Rectal smooth muscle tissue (tissue), 1 donor: Measurements from ENCODE around the gene FRMD6.
A peak's percentile ranks its signal among the peaks of the same experiment; 100 is the strongest.

Source experiments
- H3K27ac ChIP-seq: one replicate; pipeline ENCODE4 v1.7.0; 2013; ENCODE audit warnings: low read depth, low read length, inconsistent platforms
- H3K27me3 ChIP-seq: one replicate; pipeline ENCODE4 v1.7.0; 2013; ENCODE audit warnings: low read length; ENCODE audit not compliant: control insufficient read depth, insufficient read depth
- H3K36me3 ChIP-seq: one replicate; pipeline ENCODE4 v1.7.0; 2013; ENCODE audit warnings: low read length; ENCODE audit not compliant: control insufficient read depth, insufficient read depth
- H3K4me1 ChIP-seq: one replicate; pipeline ENCODE4 v1.7.0; 2013; ENCODE audit warnings: low read length; ENCODE audit not compliant: control insufficient read depth, insufficient read depth
- H3K4me3 ChIP-seq: one replicate; pipeline ENCODE4 v1.7.0; 2013; ENCODE audit warnings: low read length
- H3K9ac ChIP-seq: one replicate; pipeline ENCODE4 v1.7.0; 2013; ENCODE audit warnings: low read length

The FRMD6 gene

GRCh38 chr14:51651388-51652167, at the start of gene FRMD6:
Gene FRMD6, plus strand, starts transcription at chr14:51651910. Its CDS starts 37,927 bp downstream, at chr14:51689837.
- H3K9ac ChIP-seq = peak within 1 kb of the TSS; percentile 96

GRCh38 chr14:51602310-51602709, 49.4 kb upstream of the FRMD6 start:
- Histone ChIP-seq H3K36me3 (no peaks in the 10 kb centered on the region), H3K9ac (no peak overlapping the region), H3K4me3 (no peak overlapping the region), H3K4me1 (peaks cover 5% of the 10 kb centered on the region), H3K27ac (no peak overlapping the region), H3K27me3 (no peaks in the 10 kb centered on the region)

More at GRCh38 chr14:51651388-51652167, at the start of gene FRMD6:
- peak within 1 kb of the TSS; percentile 99 for H3K27ac ChIP-seq
- no peaks in the 10 kb centered on the region for H3K36me3 ChIP-seq
- no peaks in the 10 kb centered on the region for H3K27me3 ChIP-seq
- H3K4me1 ChIP-seq = peaks cover 7% of the 10 kb centered on the region
- H3K4me3 ChIP-seq = peak within 1 kb of the TSS; percentile 97

- Histone ChIP-seq H3K4me1 (peaks cover 3% of the 10 kb centered on the region), H3K36me3 (no peaks in the 10 kb centered on the region), H3K4me3 (no peak overlapping the region), H3K27ac (no peak overlapping the region), H3K27me3 (no peaks in the 10 kb centered on the region), H3K9ac (no peak overlapping the region)
These were observed 48.2 kb upstream of the FRMD6 start for GRCh38 chr14:51603495-51603894.

- Histone ChIP-seq H3K4me1 (peaks cover 3% of the 10 kb centered on the region), H3K4me3 (no peak overlapping the region), H3K27me3 (no peaks in the 10 kb centered on the region), H3K9ac (no peak overlapping the region), H3K27ac (no peak overlapping the region), H3K36me3 (no peaks in the 10 kb centered on the region)
These were observed 47.6 kb upstream of the FRMD6 start for GRCh38 chr14:51604073-51604472.

GRCh38 chr14:51605575-51605974, 46.1 kb upstream of the FRMD6 start:
- H3K4me1 ChIP-seq = peaks cover 3% of the 10 kb centered on the region
- no peaks in the 10 kb centered on the region for H3K36me3 ChIP-seq

GRCh38 chr14:51607711-51608110, 44.0 kb upstream of the FRMD6 start:
- Histone ChIP-seq H3K4me1 (no peaks in the 10 kb centered on the region), H3K9ac (no peak overlapping the region), H3K4me3 (no peak overlapping the region), H3K27ac (no peak overlapping the region), H3K27me3 (no peaks in the 10 kb centered on the region), H3K36me3 (no peaks in the 10 kb centered on the region)

More at GRCh38 chr14:51605575-51605974, 46.1 kb upstream of the FRMD6 start:
- Histone ChIP-seq H3K27ac (no peak overlapping the region), H3K9ac (no peak overlapping the region), H3K27me3 (no peaks in the 10 kb centered on the region), H3K4me3 (no peak overlapping the region)

- Histone ChIP-seq H3K9ac (no peak overlapping the region), H3K4me3 (no peak overlapping the region), H3K27me3 (no peaks in the 10 kb centered on the region), H3K27ac (no peak overlapping the region), H3K4me1 (no peaks in the 10 kb centered on the region), H3K36me3 (no peaks in the 10 kb centered on the region)
These were observed 42.3 kb upstream of the FRMD6 start for GRCh38 chr14:51609251-51609954.

GRCh38 chr14:51609955-51610283, 41.8 kb upstream of the FRMD6 start:
- H3K4me3 ChIP-seq = no peak overlapping the region
- H3K27ac ChIP-seq = no peak overlapping the region
- H3K27me3 ChIP-seq = no peaks in the 10 kb centered on the region
- H3K4me1 ChIP-seq = no peaks in the 10 kb centered on the region
- no peak overlapping the region for H3K9ac ChIP-seq
- H3K36me3 ChIP-seq = no peaks in the 10 kb centered on the region

GRCh38 chr14:51610771-51611170, 40.9 kb upstream of the FRMD6 start:
- Histone ChIP-seq H3K4me1 (no peaks in the 10 kb centered on the region), H3K4me3 (no peak overlapping the region), H3K36me3 (no peaks in the 10 kb centered on the region), H3K9ac (no peak overlapping the region), H3K27ac (no peak overlapping the region), H3K27me3 (no peaks in the 10 kb centered on the region)

GRCh38 chr14:51612449-51612848, 39.3 kb upstream of the FRMD6 start:
- H3K27me3 ChIP-seq = no peaks in the 10 kb centered on the region
- H3K9ac ChIP-seq = no peak overlapping the region
- no peaks in the 10 kb centered on the region for H3K36me3 ChIP-seq
- H3K4me1 ChIP-seq = peaks cover 3% of the 10 kb centered on the region
- H3K4me3 ChIP-seq = no peak overlapping the region
- H3K27ac ChIP-seq = no peak overlapping the region

- H3K4me3 ChIP-seq = no peak overlapping the region
These were observed 38.3 kb upstream of the FRMD6 start for GRCh38 chr14:51613416-51613815.

GRCh38 chr14:51614707-51615106, 37.0 kb upstream of the FRMD6 start:
- Histone ChIP-seq H3K27ac (no peak overlapping the region), H3K9ac (no peak overlapping the region), H3K4me1 (peaks cover 3% of the 10 kb centered on the region), H3K36me3 (no peaks in the 10 kb centered on the region), H3K27me3 (no peaks in the 10 kb centered on the region), H3K4me3 (no peak overlapping the region)

More at GRCh38 chr14:51613416-51613815, 38.3 kb upstream of the FRMD6 start:
- Histone ChIP-seq H3K4me1 (peaks cover 3% of the 10 kb centered on the region), H3K27ac (no peak overlapping the region), H3K36me3 (no peaks in the 10 kb centered on the region), H3K9ac (no peak overlapping the region), H3K27me3 (no peaks in the 10 kb centered on the region)

GRCh38 chr14:51616256-51616655, 35.5 kb upstream of the FRMD6 start:
- H3K27ac ChIP-seq = no peak overlapping the region

More at GRCh38 chr14:51616256-51616655, 35.5 kb upstream of the FRMD6 start:
- Histone ChIP-seq H3K27me3 (no peaks in the 10 kb centered on the region), H3K36me3 (no peaks in the 10 kb centered on the region), H3K4me3 (no peak overlapping the region), H3K4me1 (peaks cover 3% of the 10 kb centered on the region), H3K9ac (no peak overlapping the region)
